H1 (cell line): ENCODE data around the gene RTKN. TPM values are rescaled to one million over a fixed set of nuclear protein-coding genes. Genes with fewer than 3 reads are reported as not detected.

ENCODE experiments used
- BCL11A ChIP-seq, 2 experiments: IDR thresholded peaks; one replicate each; pipeline ENCODE4 v1.6.1; 2011; ENCODE audit warnings: low read depth in 2 of 2, low read length in 2 of 2, mild to moderate bottlenecking in 2 of 2
- CHD1 ChIP-seq: IDR thresholded peaks from 2 replicates; pipeline ENCODE4 v1.6.1; 2012; ENCODE audit warnings: low read depth, low read length, improper control_type of control experiment
- KDM4A ChIP-seq: IDR thresholded peaks from one replicate; pipeline ENCODE4 v1.7.1; 2012; ENCODE audit warnings: low read depth, mild to moderate bottlenecking, moderate library complexity, low read length, inconsistent platforms; ENCODE audit not compliant: severe bottlenecking
- NRF1 ChIP-seq: IDR thresholded peaks from 2 replicates; pipeline ENCODE4 v1.6.1; 2011; ENCODE audit warnings: mild to moderate bottlenecking, low read depth, low read length, improper control_type of control experiment
- SIN3A ChIP-seq, 2 experiments: IDR thresholded peaks in 1 of 2; conservative IDR thresholded peaks in 1 of 2; 2 replicates each; pipeline ENCODE4 v1.6.1; 2011 to 2012; ENCODE audit warnings: low read length in 2 of 2, improper control_type of control experiment in 1 of 2, low read depth in 1 of 2, mild to moderate bottlenecking in 1 of 2
- SRF ChIP-seq: IDR thresholded peaks from 2 replicates; pipeline ENCODE4 v1.6.1; 2011; ENCODE audit warnings: mild to moderate bottlenecking, low read depth, low read length, moderate library complexity
- polyA plus RNA-seq, 7 experiments: library from polyadenylated mRNA; depleted of rRNA in 3 of 7; stranded (reverse) in 5 of 7; unstranded in 2 of 7; fragments of >200 nt in 5 of 7; fragments of 200-250 nt in 2 of 7; gene quantifications; 1 replicate in 5 of 7; 2 replicates in 1 of 7; 4 replicates in 1 of 7; pipeline versions ENCODE4 v1.2.1 to v1.2.3, GENCODE V29; 2011 to 2013; ENCODE audit warnings: missing spikeins in 2 of 7, mixed read lengths in 2 of 7
- total RNA-seq: library from RNA; stranded (reverse); fragmentation: NEBNext Ultra II Directional; extraction: Animal tissue kit (Norgen Biotek cat#: 25700); gene quantifications from 2 replicates; pipeline ENCODE4 v1.2.1, GENCODE V29; 2021

Gene RTKN
- total and polyA plus RNA-seq, 2 of the 8 experiments (the other 6 are each of a cell fraction or from before 2014, with no cell fraction given), result 40.2 to 54.1 TPM

- no peak for TF ChIP-seq KDM4A
- TF ChIP-seq SIN3A (conservative IDR thresholded peaks at IDR 0.05 in 1 of 2, IDR thresholded peaks at IDR 0.05 in 1 of 2; ENCODE audit: low read depth in 1 of 2, low read length in 2 of 2), result no peak
- TF ChIP-seq NRF1, result no peak
- no peak for TF ChIP-seq CHD1
- TF ChIP-seq BCL11A (IDR thresholded peaks at IDR 0.05; ENCODE audit: low read depth in 2 of 2, low read length in 2 of 2), result no peak
- TF ChIP-seq SRF, result no peak
These were observed 7.0 kb upstream of the RTKN start (continued) for GRCh38 chr2:74448771-74449170.
